Stomach smooth muscle (tissue), 2 donors: ENCODE data around the gene SERBP1.
"Not testable (repeated sequence)": the region's sequence is repeated elsewhere in the genome, so short reads cannot be mapped to it uniquely, and the experiment has no call there.

ENCODE experiments used
- H3K27ac ChIP-seq: one replicate; pipeline ENCODE4 v1.7.0; 2013; ENCODE audit warnings: mild to moderate bottlenecking, low read length, inconsistent platforms
- H3K27me3 ChIP-seq, 2 donors: one replicate each; pipeline ENCODE4 v1.7.0; 2013; ENCODE audit warnings: low read length in 2 of 2; ENCODE audit not compliant: insufficient read depth in 2 of 2, control insufficient read depth in 1 of 2
- H3K36me3 ChIP-seq, 2 donors: one replicate each; pipeline ENCODE4 v1.7.0; 2013; ENCODE audit warnings: low read length in 2 of 2; ENCODE audit not compliant: control insufficient read depth in 2 of 2, insufficient read depth in 2 of 2
- H3K4me1 ChIP-seq: one replicate; pipeline ENCODE4 v1.7.0; 2013; ENCODE audit warnings: low read length; ENCODE audit not compliant: control insufficient read depth, insufficient read depth
- H3K4me3 ChIP-seq, 2 donors: one replicate each; pipeline ENCODE4 v1.7.0; 2013; ENCODE audit warnings: low read length in 2 of 2
- H3K9ac ChIP-seq, 2 donors: one replicate each; pipeline ENCODE4 v1.7.0; 2013; ENCODE audit warnings: low read length in 2 of 2, mild to moderate bottlenecking in 1 of 2
- H3K9me3 ChIP-seq, 2 donors: one replicate each; pipeline ENCODE4 v1.7.0; 2013; ENCODE audit warnings: low read length in 2 of 2; ENCODE audit not compliant: control insufficient read depth in 2 of 2
- donor health status: healthy.
- donor health status: Pancreatic carcinoma.

SERBP1 gene

GRCh38 chr1:67463298-67463955 is 33.2 kb upstream of the SERBP1 start:
- no peak overlapping the region for H3K4me3 ChIP-seq
- no peak overlapping the region for H3K27ac ChIP-seq
- H3K9ac ChIP-seq: no peak overlapping the region

GRCh38 chr1:67460676-67461500 is 30.7 kb upstream of the SERBP1 start:
- Histone ChIP-seq H3K9ac (peak overlapping the region in 1 of 2 donors; percentile 37), H3K9me3 (no peaks in the 10 kb centered on the region), H3K27me3 (no peaks in the 10 kb centered on the region), H3K27ac (no peak overlapping the region), H3K36me3 (no peaks in the 10 kb centered on the region), H3K4me1 (peaks cover 10% of the 10 kb centered on the region), H3K4me3 (peak overlapping the region; percentile 23 to 34)

More at GRCh38 chr1:67463298-67463955, 33.2 kb upstream of the SERBP1 start:
- peaks cover 10% of the 10 kb centered on the region for H3K4me1 ChIP-seq
- H3K27me3 ChIP-seq: no peaks in the 10 kb centered on the region
- H3K9me3 ChIP-seq: no peaks in the 10 kb centered on the region
- no peaks in the 10 kb centered on the region for H3K36me3 ChIP-seq

GRCh38 chr1:67459068-67459467 is 28.9 kb upstream of the SERBP1 start:
- Histone ChIP-seq H3K9ac (no peak overlapping the region), H3K27me3 (no peaks in the 10 kb centered on the region), H3K9me3 (no peaks in the 10 kb centered on the region), H3K4me1 (peaks cover 7% of the 10 kb centered on the region), H3K4me3 (no peak overlapping the region), H3K27ac (no peak overlapping the region), H3K36me3 (no peaks in the 10 kb centered on the region)

- H3K9me3 ChIP-seq: no peaks in the 10 kb centered on the region
- no peak overlapping the region for H3K4me3 ChIP-seq
- H3K27ac ChIP-seq: no peak overlapping the region
- no peak overlapping the region for H3K9ac ChIP-seq
- H3K36me3 ChIP-seq: no peaks in the 10 kb centered on the region
- peaks cover 7% of the 10 kb centered on the region for H3K4me1 ChIP-seq
- no peaks in the 10 kb centered on the region for H3K27me3 ChIP-seq
Measured at GRCh38 chr1:67458663-67459062, 28.5 kb upstream of the SERBP1 start.

GRCh38 chr1:67457247-67457646 is 27.0 kb upstream of the SERBP1 start:
- H3K27me3 ChIP-seq: no peaks in the 10 kb centered on the region
- no peak overlapping the region for H3K4me3 ChIP-seq
- H3K36me3 ChIP-seq: no peaks in the 10 kb centered on the region
- H3K9ac ChIP-seq: no peak overlapping the region
- peaks cover 7% of the 10 kb centered on the region for H3K4me1 ChIP-seq
- no peaks in the 10 kb centered on the region for H3K9me3 ChIP-seq
- H3K27ac ChIP-seq: no peak overlapping the region

GRCh38 chr1:67451815-67452214 is 21.6 kb upstream of the SERBP1 start:
- no peaks in the 10 kb centered on the region for H3K4me1 ChIP-seq
- no peaks in the 10 kb centered on the region for H3K27me3 ChIP-seq
- H3K4me3 ChIP-seq: no peak overlapping the region
- H3K36me3 ChIP-seq: no peaks in the 10 kb centered on the region
- H3K27ac ChIP-seq: no peak overlapping the region
- H3K9ac ChIP-seq: no peak overlapping the region
- H3K9me3 ChIP-seq: no peaks in the 10 kb centered on the region

GRCh38 chr1:67451356-67451755 is 21.2 kb upstream of the SERBP1 start:
- H3K9me3 ChIP-seq: no peaks in the 10 kb centered on the region

GRCh38 chr1:67446893-67447292 is 16.7 kb upstream of the SERBP1 start:
- no peaks in the 10 kb centered on the region for H3K9me3 ChIP-seq
- H3K27ac ChIP-seq: no peak overlapping the region
- H3K27me3 ChIP-seq: no peaks in the 10 kb centered on the region

More at GRCh38 chr1:67451356-67451755, 21.2 kb upstream of the SERBP1 start:
- Histone ChIP-seq H3K36me3 (no peaks in the 10 kb centered on the region), H3K27me3 (no peaks in the 10 kb centered on the region), H3K4me1 (no peaks in the 10 kb centered on the region), H3K4me3 (no peak overlapping the region), H3K27ac (no peak overlapping the region), H3K9ac (no peak overlapping the region)

GRCh38 chr1:67446014-67446413 is 15.8 kb upstream of the SERBP1 start:
- not testable (repeated sequence) for H3K27ac ChIP-seq, H3K9ac ChIP-seq, H3K4me1 ChIP-seq, H3K27me3 ChIP-seq, H3K36me3 ChIP-seq, H3K9me3 ChIP-seq, H3K4me3 ChIP-seq

More at GRCh38 chr1:67446893-67447292, 16.7 kb upstream of the SERBP1 start:
- no peak overlapping the region for H3K4me3 ChIP-seq
- H3K9ac ChIP-seq: no peak overlapping the region
- H3K36me3 ChIP-seq: no peaks in the 10 kb centered on the region
- no peaks in the 10 kb centered on the region for H3K4me1 ChIP-seq

GRCh38 chr1:67441739-67442281 is 11.6 kb upstream of the SERBP1 start:
- Histone ChIP-seq H3K9ac (no peak overlapping the region), H3K4me3 (no peak overlapping the region), H3K27ac (peak overlapping the region; percentile 41), H3K27me3 (no peaks in the 10 kb centered on the region), H3K9me3 (no peaks in the 10 kb centered on the region), H3K4me1 (peaks cover 5% of the 10 kb centered on the region), H3K36me3 (no peaks in the 10 kb centered on the region)
